8988T (cell line): ENCODE results near the gene POU3F4.

Experiments
- DNase-seq: peaks from one replicate; pipeline ENCODE4 v3.0.0; 2011

Gene POU3F4

DNA sequence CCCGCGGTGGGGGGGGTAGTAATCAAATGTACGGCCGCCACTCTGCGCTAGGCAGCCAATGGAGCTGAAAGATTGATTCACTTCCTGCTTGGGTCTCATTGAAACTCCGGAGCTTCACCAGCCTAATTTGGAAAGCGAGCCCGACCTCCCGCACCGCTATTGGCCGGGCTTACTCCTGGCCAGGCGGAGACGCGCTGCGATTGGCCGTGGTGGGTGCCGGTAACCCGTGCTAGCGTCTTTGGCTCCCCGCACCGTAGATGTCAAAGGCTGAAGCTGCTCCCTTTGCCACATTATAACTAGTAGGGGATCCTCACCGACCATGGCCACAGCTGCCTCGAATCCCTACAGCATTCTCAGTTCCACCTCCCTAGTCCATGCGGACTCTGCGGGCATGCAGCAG is at the start of gene POU3F4:
TSS of gene POU3F4 (plus strand) at position 285 of the 400 bp plus-strand sequence. CDS start at position 320, 35 bp downstream.
- no peak for DNase-seq

DNA sequence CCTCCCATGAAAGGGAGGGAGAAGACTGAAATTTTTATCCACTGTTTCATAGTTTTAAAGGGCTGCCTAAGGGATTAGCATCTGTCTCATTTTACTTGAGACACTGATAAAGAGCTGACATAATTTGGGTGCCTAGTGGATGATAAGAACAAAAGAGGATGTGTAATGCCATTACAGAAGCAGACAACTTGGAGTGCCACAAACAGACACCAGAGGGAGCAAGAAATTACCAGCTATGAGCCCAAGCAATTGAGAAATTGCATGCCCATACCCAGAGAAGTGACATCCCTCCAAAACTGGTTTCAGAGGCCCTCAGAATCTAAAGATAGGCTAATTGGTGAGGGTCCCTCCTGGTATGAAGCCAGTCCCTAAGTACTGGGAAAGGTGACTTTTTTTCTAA is 38.5 kb upstream of the POU3F4 start:
- no peak for DNase-seq

DNA sequence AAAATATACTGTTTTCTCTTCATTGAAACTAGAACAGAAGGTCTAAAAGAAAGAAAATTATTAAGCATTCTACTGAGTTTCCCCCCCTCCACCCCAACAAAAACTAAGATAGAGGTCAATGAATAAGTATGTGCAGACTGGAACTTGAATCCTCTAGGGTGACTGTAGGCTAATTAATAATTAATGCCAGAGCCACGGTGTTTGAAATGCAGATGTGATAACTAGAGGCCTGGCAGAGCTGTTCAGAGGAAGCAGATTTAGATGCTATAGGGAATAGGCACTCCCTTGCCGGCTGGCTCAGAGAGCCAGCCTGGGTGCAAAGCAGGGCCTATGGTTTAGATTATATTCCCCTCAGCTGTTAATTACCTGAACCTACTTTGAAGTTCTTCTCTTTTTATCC is 12.2 kb upstream of the POU3F4 start:
- no peak for DNase-seq

DNA sequence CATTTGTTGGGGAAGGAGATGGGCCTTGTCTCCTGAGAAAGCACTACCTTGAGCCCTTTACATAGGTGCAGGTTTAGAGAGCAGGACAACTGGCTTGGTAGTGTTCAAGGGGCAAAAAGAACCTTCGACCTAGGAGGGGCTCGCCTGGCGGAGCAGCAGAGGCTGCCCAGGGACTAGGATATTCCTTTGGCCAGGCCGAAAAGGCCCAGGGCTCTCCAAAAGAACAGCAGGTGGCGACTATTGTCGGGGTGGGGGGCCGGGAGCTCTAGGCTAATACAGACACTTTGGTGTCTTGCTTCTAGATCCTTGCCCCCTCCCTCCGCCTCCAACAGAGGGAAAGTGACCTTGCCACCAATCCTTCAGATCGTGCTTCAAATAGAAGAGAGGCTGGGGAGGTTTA is 7.1 kb upstream of the POU3F4 start:
- DNase-seq, result no peak

DNA sequence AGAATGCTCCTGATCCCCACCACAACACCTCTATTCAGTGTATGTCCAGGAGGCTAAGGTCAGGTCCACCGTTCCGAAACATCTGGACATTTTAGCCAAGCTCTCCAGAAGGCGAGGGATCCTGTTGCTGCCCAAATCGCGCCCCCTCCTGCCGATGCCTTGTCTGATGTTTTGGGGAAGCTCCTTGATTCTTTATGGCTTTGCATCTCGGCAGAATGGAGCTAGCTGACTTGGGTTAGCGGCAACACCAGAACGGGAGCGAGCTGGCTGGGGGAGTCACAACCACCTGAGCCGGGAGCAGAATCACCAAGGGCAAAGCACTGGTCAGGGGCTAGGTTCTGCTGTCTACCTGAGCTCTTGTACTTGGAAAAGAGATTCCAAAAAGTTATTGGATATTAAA is 6.6 kb upstream of the POU3F4 start:
- DNase-seq, result no peak

DNA sequence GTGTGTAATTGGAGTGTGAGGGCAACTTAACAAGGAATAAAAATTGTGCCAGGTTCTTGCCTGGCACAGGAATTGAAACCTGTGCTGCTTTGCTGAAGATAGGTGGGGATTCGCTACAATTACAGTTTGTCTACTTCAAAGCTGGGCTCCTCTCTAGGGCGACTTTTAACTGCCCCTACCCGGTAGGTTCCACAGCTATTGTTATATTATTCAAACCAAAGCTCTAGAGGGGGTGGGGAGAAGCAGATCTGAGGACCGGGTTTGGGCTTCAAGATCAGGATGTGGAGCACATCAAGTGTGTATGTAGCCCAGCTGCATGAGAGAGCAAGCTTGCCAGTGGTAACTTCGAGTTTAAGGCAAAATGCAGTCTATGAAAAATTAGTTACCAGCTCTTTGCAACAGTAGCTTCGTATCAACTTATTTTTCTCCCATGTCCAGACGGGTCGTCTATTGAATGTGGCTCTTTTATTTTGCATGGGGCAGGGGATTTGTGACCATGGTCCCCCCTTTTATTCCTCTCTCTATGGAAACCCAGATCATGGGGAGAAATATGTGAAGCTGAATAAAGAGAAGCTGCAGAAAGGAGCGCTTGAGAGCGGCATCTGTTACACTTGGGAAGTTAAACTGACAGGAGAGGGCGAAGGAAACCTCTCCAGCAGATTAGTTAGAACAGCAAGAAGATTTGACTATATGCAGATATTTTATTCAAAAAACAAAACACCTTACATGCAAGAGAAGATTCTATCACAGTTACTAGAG is 3.2 kb upstream of the POU3F4 start:
- no peak for DNase-seq

DNA sequence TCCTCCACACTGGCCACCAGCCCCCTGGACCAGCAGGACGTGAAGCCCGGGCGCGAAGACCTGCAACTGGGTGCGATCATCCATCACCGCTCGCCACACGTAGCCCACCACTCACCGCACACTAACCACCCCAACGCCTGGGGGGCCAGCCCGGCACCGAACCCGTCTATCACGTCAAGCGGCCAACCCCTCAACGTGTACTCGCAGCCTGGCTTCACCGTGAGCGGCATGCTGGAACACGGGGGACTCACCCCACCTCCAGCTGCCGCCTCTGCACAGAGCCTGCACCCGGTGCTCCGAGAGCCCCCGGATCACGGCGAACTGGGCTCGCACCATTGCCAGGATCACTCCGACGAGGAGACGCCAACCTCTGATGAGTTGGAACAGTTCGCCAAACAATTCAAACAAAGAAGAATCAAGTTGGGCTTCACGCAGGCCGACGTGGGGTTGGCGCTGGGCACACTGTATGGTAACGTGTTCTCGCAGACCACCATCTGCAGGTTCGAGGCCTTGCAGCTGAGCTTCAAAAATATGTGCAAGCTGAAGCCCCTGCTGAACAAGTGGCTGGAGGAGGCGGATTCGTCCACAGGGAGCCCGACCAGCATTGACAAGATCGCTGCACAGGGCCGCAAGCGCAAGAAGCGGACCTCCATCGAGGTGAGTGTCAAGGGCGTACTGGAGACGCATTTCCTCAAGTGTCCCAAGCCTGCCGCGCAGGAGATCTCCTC is 600 bp downstream of the POU3F4 start:
- DNase-seq, result no peak

DNA sequence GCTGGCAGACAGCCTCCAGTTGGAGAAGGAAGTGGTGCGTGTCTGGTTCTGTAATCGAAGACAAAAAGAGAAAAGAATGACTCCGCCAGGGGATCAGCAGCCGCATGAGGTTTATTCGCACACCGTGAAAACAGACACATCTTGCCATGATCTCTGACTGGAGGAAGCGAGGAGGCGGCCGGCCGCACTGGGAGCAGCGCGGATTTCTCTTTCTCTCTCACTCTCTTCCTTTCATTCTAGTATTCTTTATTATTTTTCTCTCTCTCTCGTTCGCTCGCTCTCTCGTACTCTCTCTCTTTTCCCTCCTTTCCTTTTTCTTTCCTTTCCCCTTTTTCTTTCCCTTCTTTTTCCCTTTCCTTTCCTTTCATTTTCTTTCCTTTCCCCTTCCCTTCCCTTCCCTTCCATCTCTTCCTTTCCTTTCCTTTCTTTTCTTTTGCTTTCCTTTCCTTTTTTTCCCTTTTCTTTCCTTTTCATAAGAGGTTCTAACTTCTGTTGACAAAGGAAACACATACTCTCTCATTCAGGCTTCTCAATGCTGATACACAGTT is 1.2 kb downstream of the POU3F4 start:
- no peak for DNase-seq

DNA sequence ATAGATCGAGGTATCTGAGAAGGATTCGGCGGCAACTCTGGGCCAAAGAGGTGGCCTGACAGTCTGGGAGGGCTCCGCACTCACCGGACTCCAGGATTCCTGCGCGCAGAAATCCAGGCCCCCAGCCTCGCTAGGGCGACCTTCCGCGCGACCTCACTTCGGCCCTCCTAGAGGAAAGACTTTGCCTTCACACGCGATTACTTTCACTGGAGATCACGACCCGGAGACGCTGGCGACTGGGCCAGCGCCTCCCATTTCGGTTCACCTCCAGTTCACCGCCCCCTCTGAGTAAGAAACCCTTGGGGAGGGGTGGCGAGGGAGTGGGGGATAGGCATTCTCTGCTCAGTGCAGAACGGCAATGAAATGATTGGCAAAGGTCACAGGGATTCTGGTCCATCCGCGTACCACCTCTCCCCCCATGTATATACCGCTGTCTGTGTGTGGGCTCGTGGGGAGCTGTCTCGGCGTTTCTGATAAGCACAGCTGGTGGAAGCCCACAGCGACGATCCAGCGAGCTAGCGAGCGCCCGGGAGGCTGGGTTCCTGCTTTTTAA is 2.5 kb downstream of the POU3F4 start:
- no peak for DNase-seq

DNA sequence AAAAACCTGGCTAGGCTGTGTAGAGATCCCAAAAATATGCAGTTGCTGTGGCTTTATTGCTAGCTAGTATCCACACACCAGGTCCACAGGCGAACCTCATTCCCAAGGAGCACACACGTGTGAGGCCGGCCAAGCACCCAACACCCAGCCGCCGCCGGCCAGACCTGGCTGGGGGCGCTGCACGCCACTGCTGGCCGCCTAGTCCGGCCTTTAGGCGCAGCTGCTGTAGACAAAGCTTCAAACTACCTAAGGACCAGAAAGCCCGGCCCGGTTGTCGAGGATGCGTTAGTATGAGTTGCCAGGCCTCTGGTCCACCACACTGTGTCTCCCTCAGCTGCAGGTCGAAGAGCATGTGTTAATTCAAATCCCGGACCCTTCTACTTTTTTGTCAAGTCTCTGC is 3.1 kb downstream of the POU3F4 start:
- DNase-seq, result no peak

DNA sequence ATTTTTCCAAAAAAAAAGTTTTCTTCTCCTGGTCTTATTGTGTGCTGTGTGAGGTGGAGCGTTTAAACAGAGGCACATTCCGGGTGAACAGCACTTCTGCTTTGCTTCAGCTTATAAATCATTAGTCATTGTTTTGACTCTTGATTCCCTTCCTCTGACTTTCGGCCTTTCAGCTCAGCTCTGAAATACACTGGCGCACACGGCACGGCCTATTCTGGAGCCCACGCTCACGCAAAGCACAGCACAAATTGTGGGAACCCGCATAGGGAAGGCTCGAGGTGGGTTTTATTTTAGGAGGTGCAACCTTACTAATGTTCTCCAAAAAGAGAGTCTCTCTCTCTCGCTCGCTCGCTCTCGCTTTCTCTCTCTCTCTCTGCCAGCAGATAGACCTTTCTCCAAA is 4.0 kb downstream of the POU3F4 start:
- no peak for DNase-seq

DNA sequence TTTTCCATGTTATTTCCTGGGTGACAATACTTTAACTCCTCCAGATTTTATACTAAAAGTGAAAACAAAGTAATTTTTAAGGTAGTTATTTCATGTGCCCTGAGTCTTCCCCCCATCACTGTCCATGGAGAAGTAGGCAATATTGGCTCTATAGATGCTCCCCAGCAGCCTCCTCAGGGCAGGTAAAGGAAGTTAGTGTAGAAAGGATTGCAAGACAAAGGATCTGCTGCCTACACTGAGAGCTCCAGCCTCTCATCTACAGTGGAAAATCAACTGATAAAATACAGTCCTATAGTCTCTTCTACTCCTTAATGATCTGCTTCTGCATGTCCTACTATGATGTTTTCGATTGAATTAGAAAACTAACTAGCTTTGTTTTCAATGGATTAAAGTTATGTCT is 8.5 kb downstream of the POU3F4 start:
- no peak for DNase-seq

DNA sequence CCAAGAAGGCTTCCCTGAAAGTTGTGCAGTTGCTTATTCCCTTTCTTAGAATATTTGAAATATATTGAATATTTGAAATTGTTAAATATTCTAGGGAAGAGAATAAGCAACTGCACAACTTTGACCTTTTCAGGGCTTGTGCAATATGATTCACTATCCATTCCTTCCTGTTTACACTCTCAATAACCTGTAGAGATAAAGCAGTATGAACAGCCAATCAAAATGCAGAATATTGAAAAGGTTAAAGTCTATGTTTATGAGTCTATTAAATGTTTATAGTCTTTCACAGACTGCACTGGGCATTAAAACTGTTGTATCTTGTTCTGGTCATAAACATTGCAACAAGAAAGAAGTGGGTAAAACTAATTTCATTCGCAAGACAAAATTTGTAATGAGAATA is 13.8 kb downstream of the POU3F4 start:
- no peak for DNase-seq

DNA sequence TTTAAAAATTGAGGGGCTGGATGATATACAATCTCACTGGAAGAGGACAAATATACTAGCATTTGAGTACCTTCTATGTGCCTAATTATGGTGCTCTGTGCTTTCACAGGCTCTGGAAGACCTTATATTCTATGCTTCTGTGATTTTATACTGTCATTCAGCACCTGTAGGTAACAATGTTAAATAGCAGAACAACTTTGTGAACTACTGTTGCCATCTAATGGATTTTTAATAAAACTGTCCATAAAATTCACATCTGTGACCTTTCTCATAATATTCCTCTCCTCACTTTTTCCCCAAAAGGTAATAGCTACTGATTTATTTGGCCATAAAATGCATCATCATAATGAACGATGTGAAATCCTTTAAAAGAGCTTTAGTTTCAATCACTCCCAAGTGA is 21.9 kb downstream of the POU3F4 start:
- no peak for DNase-seq

DNA sequence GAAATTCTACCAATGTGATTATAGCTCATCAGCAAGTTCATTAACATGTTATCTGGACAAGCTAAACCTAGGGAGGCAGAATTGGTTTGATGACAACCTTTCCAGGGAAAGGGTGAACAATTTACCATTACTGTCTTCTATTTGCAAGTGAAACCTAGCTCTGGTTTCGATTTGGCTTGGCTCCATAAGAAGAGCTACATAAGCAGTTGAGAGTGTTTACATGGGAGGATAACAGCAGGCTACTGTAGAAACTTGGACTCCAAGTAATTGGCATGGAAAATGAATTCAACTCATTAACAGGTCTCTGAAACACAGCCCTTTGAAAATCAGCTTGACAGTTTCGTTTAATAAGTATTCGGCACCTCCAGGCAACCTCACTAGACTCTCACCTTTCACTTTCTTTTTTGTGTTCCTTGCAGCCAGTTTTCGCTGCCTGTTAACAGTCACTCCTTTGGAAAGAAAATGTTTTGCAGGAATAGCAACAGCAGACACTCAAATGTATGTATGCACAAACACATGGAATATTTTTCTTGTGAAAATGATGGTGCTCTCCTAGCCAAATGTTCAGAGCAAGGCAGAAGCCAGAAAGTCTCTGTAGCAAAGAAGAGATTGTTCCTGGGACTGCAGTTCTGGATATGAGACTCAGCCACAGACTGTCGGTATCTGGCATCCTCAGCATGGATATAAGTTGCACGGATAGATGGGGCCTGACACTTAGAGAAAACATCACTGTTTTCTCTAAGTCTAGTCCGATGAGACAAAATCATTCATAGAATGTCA is 27.5 kb downstream of the POU3F4 start:
- DNase-seq, result no peak
